HUES6 (cell line): ENCODE measurements around the gene C7orf33.

ENCODE experiments used
- H3K27ac ChIP-seq: 2 replicates; pipeline ENCODE4 v1.7.0; 2013; ENCODE audit warnings: low read depth, mild to moderate bottlenecking, low read length, inconsistent platforms
- H3K27me3 ChIP-seq: 2 replicates; pipeline ENCODE4 v1.6.1; 2013; ENCODE audit warnings: low read length; ENCODE audit not compliant: control insufficient read depth, insufficient read depth
- H3K36me3 ChIP-seq: 2 replicates; pipeline ENCODE4 v1.6.1; 2013; ENCODE audit warnings: low read length; ENCODE audit not compliant: control insufficient read depth, insufficient read depth
- H3K4me1 ChIP-seq: 2 replicates; pipeline ENCODE4 v1.6.1; 2013; ENCODE audit warnings: low read length; ENCODE audit not compliant: control insufficient read depth, insufficient read depth
- H3K4me3 ChIP-seq: 2 replicates; pipeline ENCODE4 v1.5.1; 2013; ENCODE audit warnings: low read depth, low read length
- H3K9ac ChIP-seq: one replicate; pipeline ENCODE4 v1.6.1; 2013; ENCODE audit warnings: mild to moderate bottlenecking, low read length
- H3K9me3 ChIP-seq: 2 replicates; pipeline ENCODE4 v1.6.1; 2013; ENCODE audit warnings: low read depth, low read length; ENCODE audit not compliant: control insufficient read depth, insufficient read depth

Gene C7orf33

GRCh38 chr7:148590471-148590870, at the start of gene C7orf33:
TSS of gene C7orf33 (plus strand) at chr7:148590766. CDS start at chr7:148590926, 160 bp downstream.
- H3K4me3 ChIP-seq: peak within 1 kb of the TSS; percentile 10; the same call in 1 of the 2 replicates
- no peak within 1 kb of the TSS for H3K27ac ChIP-seq
- H3K4me1 ChIP-seq: peaks cover 27% of the 10 kb centered on the region
- H3K27me3 ChIP-seq: no peaks in the 10 kb centered on the region
- H3K9me3 ChIP-seq: no peaks in the 10 kb centered on the region
- peak within 1 kb of the TSS; percentile 16 for H3K9ac ChIP-seq
- no peaks in the 10 kb centered on the region for H3K36me3 ChIP-seq

GRCh38 chr7:148541891-148542504, 48.6 kb upstream of the C7orf33 start:
- Histone ChIP-seq H3K9me3 (no peaks in the 10 kb centered on the region), H3K36me3 (no peaks in the 10 kb centered on the region), H3K27me3 (no peaks in the 10 kb centered on the region), H3K9ac (no peak overlapping the region), H3K27ac (no peak overlapping the region), H3K4me1 (peaks cover 4% of the 10 kb centered on the region; the same call in 1 of the 2 replicates), H3K4me3 (no peak overlapping the region)

GRCh38 chr7:148543302-148543701, 47.3 kb upstream of the C7orf33 start:
- H3K27me3 ChIP-seq: no peaks in the 10 kb centered on the region
- no peak overlapping the region for H3K27ac ChIP-seq
- no peak overlapping the region for H3K4me3 ChIP-seq
- H3K9me3 ChIP-seq: no peaks in the 10 kb centered on the region
- H3K9ac ChIP-seq: no peak overlapping the region
- H3K36me3 ChIP-seq: no peaks in the 10 kb centered on the region
- H3K4me1 ChIP-seq: peaks cover 4% of the 10 kb centered on the region; the same call in 1 of the 2 replicates

GRCh38 chr7:148545172-148545571, 45.4 kb upstream of the C7orf33 start:
- no peaks in the 10 kb centered on the region for H3K27me3 ChIP-seq
- H3K4me1 ChIP-seq: peaks cover 3% of the 10 kb centered on the region; the same call in 1 of the 2 replicates
- no peak overlapping the region for H3K9ac ChIP-seq
- no peaks in the 10 kb centered on the region for H3K36me3 ChIP-seq
- no peaks in the 10 kb centered on the region for H3K9me3 ChIP-seq
- no peak overlapping the region for H3K4me3 ChIP-seq
- H3K27ac ChIP-seq: no peak overlapping the region

GRCh38 chr7:148545932-148546331, 44.6 kb upstream of the C7orf33 start:
- no peak overlapping the region for H3K9ac ChIP-seq
- H3K27ac ChIP-seq: no peak overlapping the region
- H3K4me3 ChIP-seq: no peak overlapping the region
- no peaks in the 10 kb centered on the region for H3K27me3 ChIP-seq
- H3K9me3 ChIP-seq: no peaks in the 10 kb centered on the region
- H3K36me3 ChIP-seq: no peaks in the 10 kb centered on the region
- no peaks in the 10 kb centered on the region for H3K4me1 ChIP-seq

- Histone ChIP-seq H3K27me3 (no peaks in the 10 kb centered on the region), H3K4me3 (no peak overlapping the region), H3K9me3 (no peaks in the 10 kb centered on the region), H3K27ac (no peak overlapping the region), H3K4me1 (no peaks in the 10 kb centered on the region), H3K9ac (no peak overlapping the region), H3K36me3 (no peaks in the 10 kb centered on the region)
These were observed 43.7 kb upstream of the C7orf33 start for GRCh38 chr7:148546857-148547256.

- H3K9ac ChIP-seq: no peak overlapping the region
- no peaks in the 10 kb centered on the region for H3K27me3 ChIP-seq
- H3K36me3 ChIP-seq: no peaks in the 10 kb centered on the region
- H3K9me3 ChIP-seq: no peaks in the 10 kb centered on the region
- no peaks in the 10 kb centered on the region for H3K4me1 ChIP-seq
- H3K27ac ChIP-seq: no peak overlapping the region
- no peak overlapping the region for H3K4me3 ChIP-seq
These were observed 42.6 kb upstream of the C7orf33 start for GRCh38 chr7:148547951-148548350.

GRCh38 chr7:148553979-148554378, 36.6 kb upstream of the C7orf33 start:
- Histone ChIP-seq H3K4me1 (no peaks in the 10 kb centered on the region), H3K9me3 (peaks cover 4% of the 10 kb centered on the region; the same call in 1 of the 2 replicates), H3K36me3 (no peaks in the 10 kb centered on the region), H3K9ac (no peak overlapping the region), H3K4me3 (no peak overlapping the region), H3K27me3 (no peaks in the 10 kb centered on the region), H3K27ac (no peak overlapping the region)

GRCh38 chr7:148556892-148557291, 33.7 kb upstream of the C7orf33 start:
- Histone ChIP-seq H3K36me3 (no peaks in the 10 kb centered on the region), H3K4me3 (no peak overlapping the region), H3K9ac (no peak overlapping the region), H3K27me3 (no peaks in the 10 kb centered on the region), H3K27ac (no peak overlapping the region), H3K4me1 (no peaks in the 10 kb centered on the region), H3K9me3 (peaks cover 4% of the 10 kb centered on the region; the same call in 1 of the 2 replicates)

GRCh38 chr7:148558914-148559313, 31.7 kb upstream of the C7orf33 start:
- Histone ChIP-seq H3K27me3 (no peaks in the 10 kb centered on the region), H3K9me3 (peaks cover 4% of the 10 kb centered on the region; the same call in 1 of the 2 replicates), H3K4me1 (no peaks in the 10 kb centered on the region), H3K27ac (no peak overlapping the region), H3K9ac (no peak overlapping the region), H3K36me3 (no peaks in the 10 kb centered on the region), H3K4me3 (no peak overlapping the region)

- Histone ChIP-seq H3K27me3 (no peaks in the 10 kb centered on the region), H3K4me1 (no peaks in the 10 kb centered on the region), H3K9me3 (peaks cover 4% of the 10 kb centered on the region; the same call in 1 of the 2 replicates), H3K4me3 (no peak overlapping the region), H3K9ac (no peak overlapping the region), H3K27ac (no peak overlapping the region), H3K36me3 (no peaks in the 10 kb centered on the region)
These were observed 29.5 kb upstream of the C7orf33 start for GRCh38 chr7:148561099-148561498.
